Loucy (cell line): ENCODE data around the gene ZNF385C.

Experiments
- EZH2phosphoT487 ChIP-seq: fragments of 200-600 bp; IDR thresholded peaks from 2 replicates; pipeline ENCODE4 v1.6.1; 2018; ENCODE audit warnings: antibody characterized with exemption, mild to moderate bottlenecking, moderate library complexity, borderline replicate concordance
- TF ChIP-seq, protein P1 (sequence below): fragments of 200-600 bp; sonication (generic); conservative IDR thresholded peaks from 2 replicates; pipeline ENCODE4 v1.5.1; 2014; ENCODE audit warnings: mild to moderate bottlenecking, antibody characterized with exemption, low read length

- TF ChIP-seq EZH2phosphoT487 = no peak
- TF ChIP-seq, protein P1, sequence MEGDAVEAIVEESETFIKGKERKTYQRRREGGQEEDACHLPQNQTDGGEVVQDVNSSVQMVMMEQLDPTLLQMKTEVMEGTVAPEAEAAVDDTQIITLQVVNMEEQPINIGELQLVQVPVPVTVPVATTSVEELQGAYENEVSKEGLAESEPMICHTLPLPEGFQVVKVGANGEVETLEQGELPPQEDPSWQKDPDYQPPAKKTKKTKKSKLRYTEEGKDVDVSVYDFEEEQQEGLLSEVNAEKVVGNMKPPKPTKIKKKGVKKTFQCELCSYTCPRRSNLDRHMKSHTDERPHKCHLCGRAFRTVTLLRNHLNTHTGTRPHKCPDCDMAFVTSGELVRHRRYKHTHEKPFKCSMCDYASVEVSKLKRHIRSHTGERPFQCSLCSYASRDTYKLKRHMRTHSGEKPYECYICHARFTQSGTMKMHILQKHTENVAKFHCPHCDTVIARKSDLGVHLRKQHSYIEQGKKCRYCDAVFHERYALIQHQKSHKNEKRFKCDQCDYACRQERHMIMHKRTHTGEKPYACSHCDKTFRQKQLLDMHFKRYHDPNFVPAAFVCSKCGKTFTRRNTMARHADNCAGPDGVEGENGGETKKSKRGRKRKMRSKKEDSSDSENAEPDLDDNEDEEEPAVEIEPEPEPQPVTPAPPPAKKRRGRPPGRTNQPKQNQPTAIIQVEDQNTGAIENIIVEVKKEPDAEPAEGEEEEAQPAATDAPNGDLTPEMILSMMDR = no peak
These were observed 19.8 kb upstream of the ZNF385C start for GRCh38 chr17:42118126-42118510.
